NCI-H2171 treated with DMSO at 0.1 percent for 48 hours (cell line): ENCODE measurements around the gene DNAAF6.

ENCODE experiments used
- DNase-seq: peaks from one replicate; lab custom pipeline; 2025; lab: John Stamatoyannopoulos, UW

Gene DNAAF6

GRCh38 chrX:107293056-107293455, 86.6 kb downstream of the DNAAF6 start:
- no peak for DNase-seq
